ENCODE results near the gene TMEM259.
"Not testable (repeated sequence)": the region's sequence is repeated elsewhere in the genome, so short reads cannot be mapped to it uniquely, and the experiment has no call there.

DNA sequence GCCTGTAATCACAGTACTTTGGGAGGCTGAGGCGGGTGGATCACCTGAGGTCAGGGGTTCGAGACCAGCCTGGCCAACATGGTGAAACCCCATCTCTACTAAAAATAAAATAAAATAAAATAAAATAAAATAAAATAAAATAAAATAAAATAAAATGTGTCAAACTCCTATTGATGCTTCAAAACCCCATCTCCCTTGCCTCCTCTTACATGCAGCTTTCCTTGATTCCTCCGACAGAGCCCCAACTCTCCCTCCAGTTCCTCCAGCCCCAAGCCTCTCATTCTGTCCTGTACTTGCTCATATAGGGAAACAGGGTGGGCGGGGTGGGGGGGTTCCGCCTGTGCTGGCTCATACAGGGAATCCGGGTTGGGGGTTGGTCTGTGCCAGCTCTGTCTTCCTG lies 4.2 kb upstream of the TMEM259 start:
- TF ChIP-seq CREB1 (CRISPR knock-in tag; IDR thresholded peaks at IDR 0.05; ENCODE audit: low read depth); CTCF (conservative IDR thresholded peaks at IDR 0.05; ENCODE audit: low read depth in 2 of 2); EZH2phosphoT487 (IDR thresholded peaks at IDR 0.05; ENCODE audit: unreplicated experiment); NANOG (IDR thresholded peaks at IDR 0.05; ENCODE audit: borderline replicate concordance); EZH2 (IDR thresholded peaks at IDR 0.05; ENCODE audit: low read depth, unreplicated experiment); POLR2AphosphoS5 (IDR thresholded peaks at IDR 0.05; ENCODE audit: low read depth); STAT1 (IDR thresholded peaks at IDR 0.05; ENCODE audit: unreplicated experiment); JUNB (IDR thresholded peaks at IDR 0.05; ENCODE audit: unreplicated experiment): not testable (repeated sequence)
- TF ChIP-seq, protein P1, sequence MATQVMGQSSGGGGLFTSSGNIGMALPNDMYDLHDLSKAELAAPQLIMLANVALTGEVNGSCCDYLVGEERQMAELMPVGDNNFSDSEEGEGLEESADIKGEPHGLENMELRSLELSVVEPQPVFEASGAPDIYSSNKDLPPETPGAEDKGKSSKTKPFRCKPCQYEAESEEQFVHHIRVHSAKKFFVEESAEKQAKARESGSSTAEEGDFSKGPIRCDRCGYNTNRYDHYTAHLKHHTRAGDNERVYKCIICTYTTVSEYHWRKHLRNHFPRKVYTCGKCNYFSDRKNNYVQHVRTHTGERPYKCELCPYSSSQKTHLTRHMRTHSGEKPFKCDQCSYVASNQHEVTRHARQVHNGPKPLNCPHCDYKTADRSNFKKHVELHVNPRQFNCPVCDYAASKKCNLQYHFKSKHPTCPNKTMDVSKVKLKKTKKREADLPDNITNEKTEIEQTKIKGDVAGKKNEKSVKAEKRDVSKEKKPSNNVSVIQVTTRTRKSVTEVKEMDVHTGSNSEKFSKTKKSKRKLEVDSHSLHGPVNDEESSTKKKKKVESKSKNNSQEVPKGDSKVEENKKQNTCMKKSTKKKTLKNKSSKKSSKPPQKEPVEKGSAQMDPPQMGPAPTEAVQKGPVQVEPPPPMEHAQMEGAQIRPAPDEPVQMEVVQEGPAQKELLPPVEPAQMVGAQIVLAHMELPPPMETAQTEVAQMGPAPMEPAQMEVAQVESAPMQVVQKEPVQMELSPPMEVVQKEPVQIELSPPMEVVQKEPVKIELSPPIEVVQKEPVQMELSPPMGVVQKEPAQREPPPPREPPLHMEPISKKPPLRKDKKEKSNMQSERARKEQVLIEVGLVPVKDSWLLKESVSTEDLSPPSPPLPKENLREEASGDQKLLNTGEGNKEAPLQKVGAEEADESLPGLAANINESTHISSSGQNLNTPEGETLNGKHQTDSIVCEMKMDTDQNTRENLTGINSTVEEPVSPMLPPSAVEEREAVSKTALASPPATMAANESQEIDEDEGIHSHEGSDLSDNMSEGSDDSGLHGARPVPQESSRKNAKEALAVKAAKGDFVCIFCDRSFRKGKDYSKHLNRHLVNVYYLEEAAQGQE (IDR thresholded peaks at IDR 0.05; ENCODE audit: unreplicated experiment): not testable (repeated sequence)

All from GM23338 (cell line).